GM08714 (cell line): Measurements from ENCODE around the gene CAT.

Experiments
- H3K4me3 ChIP-seq: fragments of 200-500 bp; sonication (Bioruptor generic); 2 replicates; pipeline ENCODE4 v1.5.1; 2014; ENCODE audit warnings: mild to moderate bottlenecking, low read length, inconsistent platforms
- ZNF274 ChIP-seq: IDR thresholded peaks from 2 replicates; pipeline ENCODE4 v1.6.1; 2012; ENCODE audit warnings: mild to moderate bottlenecking, low read depth, low read length

The CAT gene

DNA sequence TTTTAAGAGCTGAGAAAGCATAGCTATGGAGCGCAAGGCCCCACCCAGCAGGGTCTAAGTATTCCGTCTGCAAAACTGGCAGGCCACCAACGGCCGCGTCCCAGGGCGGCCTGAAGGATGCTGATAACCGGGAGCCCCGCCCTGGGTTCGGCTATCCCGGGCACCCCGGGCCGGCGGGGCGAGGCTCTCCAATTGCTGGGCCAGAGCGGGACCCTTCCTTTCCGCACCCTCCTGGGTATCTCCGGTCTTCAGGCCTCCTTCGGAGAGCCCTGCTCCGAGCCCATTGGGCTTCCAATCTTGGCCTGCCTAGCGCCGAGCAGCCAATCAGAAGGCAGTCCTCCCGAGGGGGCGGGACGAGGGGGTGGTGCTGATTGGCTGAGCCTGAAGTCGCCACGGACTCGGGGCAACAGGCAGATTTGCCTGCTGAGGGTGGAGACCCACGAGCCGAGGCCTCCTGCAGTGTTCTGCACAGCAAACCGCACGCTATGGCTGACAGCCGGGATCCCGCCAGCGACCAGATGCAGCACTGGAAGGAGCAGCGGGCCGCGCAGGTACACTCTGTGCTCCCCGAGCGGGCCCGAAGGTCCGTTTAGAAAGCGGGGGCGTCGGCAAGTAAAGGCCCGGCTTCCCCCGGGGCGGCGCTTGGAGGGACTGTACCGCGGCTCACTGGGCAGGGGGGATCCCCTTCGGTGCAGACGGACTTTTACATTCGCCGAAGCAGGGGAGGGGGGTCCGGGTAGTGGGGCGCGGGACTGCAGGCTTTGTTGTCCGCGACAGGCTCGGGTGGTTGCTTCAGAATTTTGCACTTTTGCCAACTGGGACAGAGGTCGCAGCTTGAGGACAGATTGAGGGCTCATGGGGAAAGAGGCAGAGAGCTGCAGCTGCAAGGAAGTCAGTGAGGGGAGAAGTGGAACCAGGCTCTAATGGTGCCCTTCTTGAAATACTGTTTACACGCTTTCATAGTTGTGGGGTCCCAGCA is at the start of gene CAT:
TSS of gene CAT (plus strand) at position 406 of the 979 bp plus-strand sequence. CDS start at position 486, 80 bp downstream.
- H3K4me3 ChIP-seq = peak within 1 kb of the TSS; percentile 72
- no peak for TF ChIP-seq ZNF274

DNA sequence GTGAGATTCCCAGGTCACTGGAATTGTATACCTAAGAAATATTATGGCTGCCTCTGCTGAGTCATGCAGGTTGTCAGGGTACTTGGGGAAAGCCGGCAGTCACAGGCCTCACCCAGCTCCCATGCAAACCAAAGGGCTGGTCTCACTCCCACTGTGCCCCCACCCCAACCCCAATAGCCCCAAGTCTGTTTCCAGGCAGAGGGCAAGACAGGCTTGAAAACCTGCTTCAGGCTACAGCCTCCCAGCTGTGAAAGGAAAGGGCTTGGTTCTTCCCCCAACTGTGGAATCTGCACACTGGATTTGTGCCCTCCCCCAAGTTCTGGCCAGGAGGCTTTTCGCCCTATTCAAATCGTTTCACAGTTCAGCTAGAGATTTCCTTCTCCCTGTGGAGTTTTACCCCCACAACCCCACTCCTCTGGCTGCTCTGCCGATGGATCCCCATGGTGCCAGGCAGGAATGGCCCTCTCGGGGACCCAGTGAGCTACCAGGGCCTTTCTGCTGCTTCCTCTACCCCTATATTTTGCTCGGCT is 43.9 kb upstream of the CAT start:
- TF ChIP-seq ZNF274 = no peak
- H3K4me3 ChIP-seq = no peak overlapping the region

DNA sequence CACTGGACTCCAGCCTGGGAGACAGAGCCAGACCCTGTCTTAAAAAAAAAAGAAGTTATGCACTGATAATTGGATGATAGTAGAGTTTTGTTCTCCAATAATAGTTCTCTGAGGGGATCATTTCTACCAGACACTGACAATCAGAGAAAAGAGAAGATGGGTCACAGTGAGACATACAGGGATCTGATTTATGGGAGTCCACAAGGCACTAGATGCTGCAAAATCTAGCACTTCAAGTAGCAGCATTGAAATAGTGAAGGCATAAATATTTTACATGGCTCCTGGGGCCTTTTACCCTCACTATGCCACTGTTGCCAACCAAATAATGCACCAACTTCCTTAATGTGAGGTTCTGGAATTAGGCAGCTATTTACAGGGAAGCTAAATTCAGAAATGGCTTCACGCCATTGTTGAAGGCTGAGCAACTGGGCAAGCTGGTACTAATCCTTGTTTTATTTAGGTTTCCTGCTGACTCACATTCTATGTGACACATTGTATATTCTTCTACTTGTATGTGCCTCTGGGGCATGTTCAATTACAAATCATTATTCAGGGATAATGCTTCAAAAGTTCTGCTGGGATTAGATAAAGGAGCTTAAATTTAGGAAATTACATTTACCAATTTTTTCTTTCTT is 42.7 kb upstream of the CAT start:
- TF ChIP-seq ZNF274 = no peak

DNA sequence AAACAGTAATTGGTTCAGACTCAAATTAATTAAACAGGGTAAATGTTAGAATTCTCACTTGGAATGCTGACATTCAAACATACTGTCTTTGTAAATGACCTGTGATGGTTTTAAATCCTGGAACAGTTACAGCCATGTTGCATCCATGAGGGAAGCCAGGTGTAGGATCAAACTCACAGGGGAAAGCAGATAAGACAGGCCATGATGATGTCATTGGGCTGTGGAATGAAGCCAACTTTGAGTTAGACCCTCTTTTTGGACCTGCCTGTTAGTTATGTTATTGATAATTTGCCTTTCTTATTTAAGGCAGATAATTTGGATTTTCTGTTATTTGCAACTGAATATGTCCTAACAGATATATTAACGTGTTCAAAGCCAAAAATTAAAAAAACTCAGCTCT is 41.6 kb upstream of the CAT start:
- no peak for TF ChIP-seq ZNF274
- H3K4me3 ChIP-seq = no peak overlapping the region

More for the DNA sequence above, 42.7 kb upstream of the CAT start:
- H3K4me3 ChIP-seq = no peak overlapping the region

DNA sequence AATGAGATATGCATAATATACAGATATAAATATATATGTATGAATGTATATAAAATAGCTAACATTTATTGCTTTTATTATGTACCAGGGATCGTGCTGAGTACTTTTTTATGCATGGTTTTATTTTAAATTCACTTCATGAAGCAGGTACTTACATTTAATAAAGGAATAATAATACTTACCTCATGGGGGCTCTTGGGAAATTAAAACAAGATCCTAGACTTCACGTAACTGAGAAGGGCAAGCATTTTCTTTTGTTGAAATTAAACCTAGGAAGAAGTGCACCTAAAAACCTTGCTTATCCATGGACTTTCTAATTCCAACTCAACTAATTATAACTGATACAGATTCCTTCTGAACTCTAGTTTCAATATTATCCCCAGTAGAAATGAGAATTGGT is 40.9 kb upstream of the CAT start:
- TF ChIP-seq ZNF274 = no peak
- no peak overlapping the region for H3K4me3 ChIP-seq

DNA sequence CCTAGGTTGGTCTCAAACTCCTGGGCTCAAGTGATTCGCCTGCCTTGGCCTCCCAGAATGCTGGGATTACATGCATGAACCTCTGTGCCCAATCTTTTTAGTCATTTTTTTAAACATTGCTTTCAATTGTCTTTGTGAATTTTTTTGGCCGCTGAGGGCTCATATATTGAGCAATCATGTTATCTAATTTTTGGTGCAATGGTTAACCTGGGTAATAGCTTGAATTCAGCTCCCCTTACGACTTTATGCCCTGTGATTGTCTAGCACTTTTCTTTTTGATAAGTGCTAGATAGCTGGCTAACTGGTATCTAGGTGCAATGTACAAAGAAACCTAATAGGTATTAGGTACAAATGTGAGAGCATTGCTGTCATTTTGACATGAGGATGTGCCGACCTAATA is 35.3 kb upstream of the CAT start:
- no peak overlapping the region for H3K4me3 ChIP-seq
- TF ChIP-seq ZNF274 = no peak

DNA sequence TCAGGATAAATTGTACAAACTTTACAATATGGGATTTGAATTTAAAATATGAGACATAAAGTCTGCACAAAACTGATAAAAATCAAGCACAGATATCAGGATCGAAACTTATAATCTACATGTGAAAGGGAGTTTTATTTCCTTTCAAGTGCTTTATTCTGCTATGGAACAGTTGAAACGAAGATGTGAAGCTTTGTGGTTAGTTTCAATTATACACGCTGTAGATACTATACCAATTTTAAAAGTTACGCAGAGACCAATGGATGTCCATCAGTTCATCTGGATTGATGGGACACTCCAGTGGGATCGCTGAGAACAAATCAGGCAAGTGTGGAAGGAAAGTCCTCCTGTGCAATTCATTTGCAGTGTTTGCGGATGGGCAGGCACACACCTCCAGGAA is 34.5 kb upstream of the CAT start:
- no peak overlapping the region for H3K4me3 ChIP-seq
- no peak for TF ChIP-seq ZNF274

DNA sequence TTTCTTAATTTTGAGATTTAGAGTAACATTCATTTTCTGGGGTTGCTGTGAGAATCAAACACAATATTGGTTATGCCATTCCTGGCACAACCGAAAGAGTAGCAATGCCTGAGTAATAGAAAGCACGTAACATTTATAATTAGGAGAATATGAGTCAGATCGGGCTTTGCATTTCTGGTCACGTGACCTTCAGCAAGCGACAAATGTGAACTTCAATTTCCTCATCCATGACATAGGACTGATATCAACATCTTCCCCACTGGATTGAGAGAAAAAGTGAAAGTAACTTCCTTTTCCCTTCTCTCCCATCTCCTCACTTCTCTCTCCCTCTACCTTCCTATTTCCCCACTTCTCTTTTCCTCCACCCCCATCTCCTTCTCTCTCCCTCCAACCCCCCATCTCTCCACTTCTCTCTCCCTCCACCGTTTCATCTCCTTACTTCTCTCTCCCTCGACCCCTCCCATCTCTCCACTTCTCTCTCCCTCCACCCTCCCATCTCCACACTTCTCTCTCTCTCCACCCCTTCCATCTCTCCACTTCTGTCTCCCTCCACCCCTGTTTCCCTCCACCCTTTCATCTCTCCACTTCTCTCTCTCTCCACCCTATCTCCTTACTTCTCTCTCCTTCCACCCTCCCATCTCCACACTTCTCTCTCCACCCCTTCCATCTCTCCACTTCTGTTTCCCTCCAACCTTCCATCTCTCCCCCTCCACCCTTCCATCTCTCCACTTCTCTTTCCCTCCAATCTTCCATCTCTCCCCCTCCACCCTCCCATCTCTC is 33.5 kb upstream of the CAT start:
- TF ChIP-seq ZNF274 = no peak

DNA sequence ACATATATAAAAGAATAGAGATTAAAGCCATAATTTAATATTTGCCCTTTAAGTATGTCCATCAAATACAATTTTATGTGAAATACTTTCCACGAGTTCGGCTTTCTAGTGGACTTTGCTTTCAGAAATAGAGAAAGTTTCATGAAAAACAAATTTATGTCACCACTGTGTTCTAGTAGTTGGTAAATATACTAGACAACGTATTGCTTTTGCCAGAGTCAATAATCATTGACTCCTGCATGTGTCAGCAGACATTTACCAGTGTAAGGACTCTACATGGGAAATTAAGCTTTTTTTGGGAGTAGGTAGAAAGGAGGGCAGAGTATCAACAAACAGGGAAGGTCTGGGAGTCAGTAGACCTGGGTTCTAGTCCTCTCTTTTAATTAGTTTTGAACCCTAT is 32.3 kb upstream of the CAT start:
- TF ChIP-seq ZNF274 = no peak
- no peak overlapping the region for H3K4me3 ChIP-seq

More for the DNA sequence above, 33.5 kb upstream of the CAT start:
- H3K4me3 ChIP-seq = no peak overlapping the region

DNA sequence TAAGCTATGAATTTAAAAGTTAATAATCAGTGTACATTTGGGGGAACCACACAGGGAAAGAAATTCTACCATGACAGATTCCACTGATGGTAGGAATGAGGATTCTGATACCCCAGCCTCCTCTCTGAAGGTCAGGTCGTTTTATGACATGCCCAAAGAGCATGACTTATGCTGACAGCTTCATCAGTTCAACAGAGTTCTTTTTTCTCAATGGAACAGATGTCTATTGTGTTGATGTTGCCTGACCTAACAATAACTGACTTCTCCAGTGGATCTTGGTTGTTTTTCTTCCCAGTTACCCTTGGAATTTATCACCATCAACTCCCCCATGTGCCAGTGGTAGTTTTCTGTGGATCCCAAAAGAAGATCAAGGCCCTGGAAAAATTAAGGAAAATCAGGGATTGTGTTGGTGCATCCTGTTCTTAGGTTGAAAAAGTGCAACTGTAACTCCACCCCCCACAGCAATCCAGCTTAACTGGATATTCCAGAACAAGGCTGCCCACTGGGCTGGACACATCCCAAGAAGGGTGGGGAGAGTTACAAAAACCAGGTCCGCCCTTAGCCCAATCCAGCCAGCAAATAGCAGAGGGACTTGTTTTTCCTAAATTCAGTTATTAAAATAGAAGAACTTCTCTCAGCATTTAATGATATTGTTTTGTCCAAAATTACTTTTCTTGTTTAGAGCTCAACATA is 31.5 kb upstream of the CAT start:
- no peak for TF ChIP-seq ZNF274
- no peak overlapping the region for H3K4me3 ChIP-seq

GRCh38 chr11:34408580-34409172 is 30.1 kb upstream of the CAT start:
- no peak for TF ChIP-seq ZNF274

GRCh38 chr11:34411111-34411510 is 27.6 kb upstream of the CAT start:
- no peak for TF ChIP-seq ZNF274
- H3K4me3 ChIP-seq = no peak overlapping the region

More at GRCh38 chr11:34408580-34409172, 30.1 kb upstream of the CAT start:
- H3K4me3 ChIP-seq = no peak overlapping the region

DNA sequence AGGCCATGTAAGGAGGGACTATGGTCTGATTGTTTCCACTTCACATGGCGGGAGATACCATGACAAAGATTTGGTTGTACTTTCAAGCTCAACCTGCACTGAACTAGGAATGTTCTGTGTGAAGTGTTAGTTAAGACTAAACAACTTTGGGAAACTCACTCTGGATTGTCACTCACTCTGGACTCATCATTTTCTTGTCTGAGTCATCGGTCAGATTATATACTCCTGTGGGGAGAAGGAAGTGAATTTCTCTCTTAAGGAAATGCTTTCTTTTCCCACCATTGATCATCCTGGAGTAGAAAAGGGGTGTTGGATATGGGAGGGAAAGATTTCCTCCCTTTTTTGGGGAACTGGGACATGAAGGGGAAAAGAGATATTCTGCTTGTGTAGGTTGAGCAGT is 26.9 kb upstream of the CAT start:
- no peak overlapping the region for H3K4me3 ChIP-seq
- no peak for TF ChIP-seq ZNF274

- no peak overlapping the region for H3K4me3 ChIP-seq
- TF ChIP-seq ZNF274 = no peak
These were observed 25.5 kb upstream of the CAT start for GRCh38 chr11:34413263-34413662.
